Kidney (tissue), 14 donors: ENCODE measurements around the gene PCGF5. TPM values are rescaled to one million over a fixed set of nuclear protein-coding genes. Genes with fewer than 3 reads are reported as not detected.

Experiments
- DNase-seq, 5 donors: peaks; one replicate each; pipeline ENCODE4 v3.0.0-alpha.2; 2013 to 2020
- FAIRE-seq: peaks from 2 replicates; lab custom pipeline; 2012; peaks lifted over from hg19 to GRCh38; lab: Jason Lieb, UNC
- H3K27ac ChIP-seq, 2 donors: one replicate each; pipeline ENCODE4 v1.7.0; 2013; ENCODE audit warnings: low read depth in 2 of 2, low read length in 2 of 2, inconsistent platforms in 1 of 2
- H3K27me3 ChIP-seq: one replicate; pipeline ENCODE4 v1.7.1; 2013; ENCODE audit warnings: low read length, inconsistent platforms; ENCODE audit not compliant: control insufficient read depth, insufficient read depth
- H3K36me3 ChIP-seq, 3 donors: one replicate each; pipeline versions ENCODE4 v1.7.0 to v1.7.1; 2013; ENCODE audit warnings: low read length in 3 of 3, control low read depth in 1 of 3, inconsistent platforms in 1 of 3; ENCODE audit not compliant: insufficient read depth in 3 of 3, control insufficient read depth in 2 of 3
- H3K4me1 ChIP-seq, 3 donors: one replicate each; pipeline versions ENCODE4 v1.7.0 to v1.7.1; 2013; ENCODE audit warnings: low read length in 3 of 3, inconsistent platforms in 1 of 3, low read depth in 1 of 3; ENCODE audit not compliant: control insufficient read depth in 2 of 3, insufficient read depth in 2 of 3
- H3K4me3 ChIP-seq, 3 donors: one replicate each; pipeline versions ENCODE4 v1.7.0 to v1.8.1; 2013; ENCODE audit warnings: low read length in 3 of 3, control low read depth in 1 of 3, inconsistent platforms in 1 of 3
- H3K9ac ChIP-seq, 3 donors: one replicate each; pipeline versions ENCODE4 v1.7.0 to v1.7.1; 2013; ENCODE audit warnings: low read length in 3 of 3, control low read depth in 1 of 3, inconsistent platforms in 1 of 3
- H3K9me3 ChIP-seq, 3 donors: one replicate each; pipeline versions ENCODE4 v1.7.0 to v1.7.1; 2013; ENCODE audit warnings: low read length in 3 of 3, control low read depth in 1 of 3, inconsistent platforms in 1 of 3; ENCODE audit not compliant: control insufficient read depth in 2 of 3, insufficient read depth in 1 of 3
- CTCF ChIP-seq: IDR thresholded peaks from 3 replicates; pipeline ENCODE4 v1.5.1; 2012; ENCODE audit warnings: mild to moderate bottlenecking, moderate library complexity, borderline replicate concordance; ENCODE audit not compliant: insufficient read depth; ENCODE audit errors: extremely low read depth
- intact Hi-C: fragments of 100-400 bp; cut with DNase I; formaldehyde crosslinking; loops from one replicate; pipeline ENCODE4 v1.11.1; 2022
- polyA plus RNA-seq: library from polyadenylated mRNA; stranded (reverse); fragments of 350-450 nt; fragmentation: Illumina TruSeq; extraction: RNeasy Lipid Tissue Mini Kit (QIAGEN cat#74804); gene quantifications from one replicate; pipeline ENCODE4 v1.2.3, GENCODE V29; 2014; ENCODE audit warnings: low read depth, low replicate concordance; ENCODE audit not compliant: insufficient read depth
- total RNA-seq: library from RNA; stranded (reverse); fragmentation: NEBNext Ultra II Directional; extraction: Animal tissue kit (Norgen Biotek cat#: 25700); gene quantifications from one replicate; pipeline ENCODE4 v1.2.1, GENCODE V29; 2021
- donor health status: control.
- donor health status: control.
- donor health status: control.
- donor health status: control.
- donor health status: control.
- donor health status: DM: yes; HTN: yes; CAD: no.
- donor health status: Normal renal cell carcinoma (clear cell type).

The PCGF5 gene
- total and polyA plus RNA-seq, 2 donors from 2014 or later: 26.8 to 49.1 TPM

- FAIRE-seq (no peak), DNase-seq (no peak)
- TF ChIP-seq CTCF: no peak
- Histone ChIP-seq H3K4me3 (no peak overlapping the region), H3K36me3 (no peaks in the 10 kb centered on the region), H3K27ac (no peak overlapping the region), H3K9me3 (no peaks in the 10 kb centered on the region), H3K4me1 (no peaks in the 10 kb centered on the region), H3K27me3 (no peaks in the 10 kb centered on the region), H3K9ac (no peak overlapping the region)
- intact Hi-C loops: no loop called here
Observed at GRCh38 chr10:91284486-91285090, 64.1 kb downstream of the PCGF5 start.

DNA sequence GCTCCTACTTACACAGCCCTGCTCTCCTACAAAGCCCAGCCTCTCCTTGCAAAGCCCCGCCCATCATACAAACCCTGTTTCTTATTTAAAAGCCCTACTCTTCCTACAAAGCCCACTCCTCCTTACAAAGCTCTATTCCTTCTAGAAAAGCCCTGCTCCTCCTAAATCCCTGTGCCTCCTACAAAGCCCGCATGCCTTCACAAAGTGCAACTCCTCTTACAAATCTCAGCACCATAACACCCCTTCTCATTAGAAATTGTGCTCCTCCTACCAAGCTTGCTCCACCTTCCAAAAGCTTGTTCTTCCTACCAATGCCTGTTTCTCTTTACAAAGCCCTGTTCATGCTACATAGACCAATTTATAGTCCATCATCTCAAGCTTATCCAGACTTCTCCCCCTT lies 66.1 kb downstream of the PCGF5 start:
- no peak for TF ChIP-seq CTCF

DNA sequence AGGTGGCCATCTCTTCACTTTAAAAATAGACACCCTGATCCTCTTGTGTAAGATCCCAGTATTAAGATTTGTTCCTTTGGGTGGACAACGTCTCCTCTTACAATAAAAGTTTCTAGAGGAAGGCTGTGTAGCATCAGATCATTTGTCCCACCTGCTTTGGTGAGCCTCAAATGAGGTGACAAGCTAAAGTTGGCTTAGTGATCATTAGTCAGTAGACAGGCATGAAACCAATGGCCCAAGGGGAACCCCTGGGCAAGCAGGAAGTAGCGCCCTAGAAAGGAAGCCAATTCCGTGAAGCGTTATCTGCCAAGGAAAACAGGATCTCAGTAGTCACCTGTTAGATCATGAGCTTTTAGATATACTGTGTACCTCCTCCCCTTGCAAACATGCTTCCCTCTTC lies 66.8 kb downstream of the PCGF5 start:
- Histone ChIP-seq H3K4me3 (no peak overlapping the region), H3K4me1 (no peaks in the 10 kb centered on the region), H3K36me3 (no peaks in the 10 kb centered on the region), H3K27ac (no peak overlapping the region), H3K27me3 (no peaks in the 10 kb centered on the region), H3K9me3 (no peaks in the 10 kb centered on the region), H3K9ac (no peak overlapping the region)
- TF ChIP-seq CTCF: no peak
- DNase-seq (no peak), FAIRE-seq (no peak)
- intact Hi-C loops: no loop called here

More for the DNA sequence above, 66.1 kb downstream of the PCGF5 start:
- no peak overlapping the region for H3K9ac ChIP-seq
- no peaks in the 10 kb centered on the region for H3K36me3 ChIP-seq
- intact Hi-C loops: no loop called here
- H3K27ac ChIP-seq: no peak overlapping the region
- no peaks in the 10 kb centered on the region for H3K9me3 ChIP-seq
- FAIRE-seq (no peak), DNase-seq (no peak)
- H3K27me3 ChIP-seq: no peaks in the 10 kb centered on the region
- no peaks in the 10 kb centered on the region for H3K4me1 ChIP-seq
- no peak overlapping the region for H3K4me3 ChIP-seq

DNA sequence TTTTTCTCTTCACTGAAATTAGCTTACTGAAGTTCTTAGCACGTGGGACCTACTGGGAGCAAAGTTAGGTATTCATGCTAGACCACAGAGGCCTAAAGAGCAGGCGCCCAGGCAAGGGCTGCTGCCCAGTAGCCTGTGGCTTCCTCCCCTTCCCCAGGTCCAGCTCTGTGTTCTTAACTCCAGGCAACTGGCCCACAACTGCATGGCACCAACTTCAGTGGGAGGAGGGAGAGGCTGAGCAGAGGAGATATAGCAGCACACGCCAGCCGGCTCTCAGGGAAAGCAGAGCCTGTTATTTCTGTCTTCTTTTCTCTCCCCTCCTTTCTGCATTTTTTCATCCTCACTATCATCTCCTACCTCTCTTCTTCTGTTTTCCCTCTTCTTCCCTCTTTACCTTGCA lies 67.4 kb downstream of the PCGF5 start:
- Histone ChIP-seq H3K9ac (no peak overlapping the region), H3K27ac (no peak overlapping the region), H3K4me1 (no peaks in the 10 kb centered on the region), H3K9me3 (no peaks in the 10 kb centered on the region), H3K4me3 (no peak overlapping the region), H3K36me3 (no peaks in the 10 kb centered on the region), H3K27me3 (no peaks in the 10 kb centered on the region)
- DNase-seq (no peak), FAIRE-seq (no peak)
- intact Hi-C loops: no loop called here
- TF ChIP-seq CTCF: no peak
